HepG2 (cell line): ENCODE results near the gene RAC3. TPM values are rescaled to one million over a fixed set of nuclear protein-coding genes. Genes with fewer than 3 reads are reported as not detected.

Source experiments
- ATF1 ChIP-seq: IDR thresholded peaks from 2 replicates; pipeline ENCODE4 v1.6.1; 2016; ENCODE audit warnings: mild to moderate bottlenecking, control low read depth
- BCL3 ChIP-seq: sonication (generic); formaldehyde crosslinking; IDR thresholded peaks from 2 replicates; pipeline ENCODE4 v1.5.1; 2020; ENCODE audit warnings: mild to moderate bottlenecking, missing genetic modification reagents, moderate library complexity
- ERF ChIP-seq: IDR thresholded peaks from 2 replicates; pipeline ENCODE4 v1.6.1; 2018; ENCODE audit warnings: missing biosample characterization, missing genetic modification reagents
- GTF2F1 ChIP-seq: fragments of 150-350 bp; IDR thresholded peaks from 2 replicates; pipeline ENCODE4 v1.6.1; 2014; ENCODE audit warnings: low read length
- KDM3A ChIP-seq: IDR thresholded peaks from 2 replicates; pipeline ENCODE4 v1.6.1; 2018; ENCODE audit warnings: low read depth, missing compliant biosample characterization
- MYPOP ChIP-seq: sonication (generic); formaldehyde crosslinking; IDR thresholded peaks from 2 replicates; pipeline ENCODE4 v1.8.1; 2023; ENCODE audit warnings: mild to moderate bottlenecking, moderate library complexity, missing genetic modification reagents
- RELA ChIP-seq: sonication (generic); formaldehyde crosslinking; IDR thresholded peaks from 2 replicates; pipeline ENCODE4 v1.4.0; 2020; ENCODE audit warnings: missing genetic modification reagents
- ZNF292 ChIP-seq: sonication (generic); formaldehyde crosslinking; IDR thresholded peaks from 2 replicates; pipeline ENCODE4 v1.8.1; 2022; ENCODE audit warnings: mild to moderate bottlenecking, low read depth, missing genetic modification reagents, borderline replicate concordance
- ZNF550 ChIP-seq: sonication (generic); formaldehyde crosslinking; IDR thresholded peaks from 2 replicates; pipeline ENCODE4 v1.4.0; 2020; ENCODE audit warnings: mild to moderate bottlenecking, missing genetic modification reagents, borderline replicate concordance
- ZNF644 ChIP-seq: IDR thresholded peaks from 2 replicates; pipeline ENCODE4 v1.6.1; 2016; ENCODE audit warnings: low read depth
- ZNF703 ChIP-seq: sonication (generic); formaldehyde crosslinking; IDR thresholded peaks from 2 replicates; pipeline ENCODE4 v1.5.1; 2020; ENCODE audit warnings: missing genetic modification reagents, mild to moderate bottlenecking, moderate library complexity, borderline replicate concordance
- polyA plus RNA-seq, 8 experiments: library from polyadenylated mRNA; depleted of rRNA in 3 of 8; stranded (reverse) in 7 of 8; unstranded in 1 of 8; fragments of >200 nt; fragmentation: Illumina TruSeq in 4 of 8; extraction: Trizol in 4 of 8; gene quantifications; 2 replicates each; pipeline versions ENCODE4 v1.2.1 to v1.2.3, GENCODE V29; 2011 to 2016; ENCODE audit warnings: low read depth in 4 of 8, missing spikeins in 1 of 8, mixed read lengths in 1 of 8; ENCODE audit not compliant: insufficient read depth in 1 of 8
- total RNA-seq, 5 experiments: library from RNA; depleted of rRNA; stranded (reverse); fragments of >200 nt; fragmentation: Illumina TruSeq; extraction: Trizol; gene quantifications; 2 replicates each; pipeline ENCODE4 v1.2.3, GENCODE V29; 2016; ENCODE audit warnings: low read depth in 1 of 5
- TF ChIP-seq, protein P1 (sequence below): sonication (generic); formaldehyde crosslinking; IDR thresholded peaks from 2 replicates; pipeline ENCODE4 v1.4.0; 2020; ENCODE audit warnings: missing genetic modification reagents
- TF ChIP-seq, protein P2 (sequence below): sonication (generic); formaldehyde crosslinking; IDR thresholded peaks from 2 replicates; pipeline ENCODE4 v1.5.1; 2020; ENCODE audit warnings: mild to moderate bottlenecking, missing genetic modification reagents
- TF ChIP-seq, protein P3 (sequence below): sonication (generic); formaldehyde crosslinking; IDR thresholded peaks from 2 replicates; pipeline ENCODE4 v1.5.1; 2020; ENCODE audit warnings: missing genetic modification reagents, mild to moderate bottlenecking, borderline replicate concordance

RAC3 gene
- total and polyA plus RNA-seq, 2 of the 13 experiments (the other 11 are each of a cell fraction or from before 2014, with no cell fraction given), result 10.5 to 21.3 TPM

GRCh38 chr17:81992306-81993102 is 39.0 kb upstream of the RAC3 start (continued):
- TF ChIP-seq ZNF550 (CRISPR knock-in tag), result no peak; the same call in none of the 2 replicates
- TF ChIP-seq KDM3A (CRISPR knock-in tag), result peak; percentile 98
- TF ChIP-seq ZNF703, result peak; percentile 99
- peak; percentile 94 for TF ChIP-seq ERF (CRISPR knock-in tag)
- TF ChIP-seq GTF2F1, result no peak
- peak; percentile 87 for TF ChIP-seq MYPOP (CRISPR knock-in tag)
- TF ChIP-seq, protein P1, sequence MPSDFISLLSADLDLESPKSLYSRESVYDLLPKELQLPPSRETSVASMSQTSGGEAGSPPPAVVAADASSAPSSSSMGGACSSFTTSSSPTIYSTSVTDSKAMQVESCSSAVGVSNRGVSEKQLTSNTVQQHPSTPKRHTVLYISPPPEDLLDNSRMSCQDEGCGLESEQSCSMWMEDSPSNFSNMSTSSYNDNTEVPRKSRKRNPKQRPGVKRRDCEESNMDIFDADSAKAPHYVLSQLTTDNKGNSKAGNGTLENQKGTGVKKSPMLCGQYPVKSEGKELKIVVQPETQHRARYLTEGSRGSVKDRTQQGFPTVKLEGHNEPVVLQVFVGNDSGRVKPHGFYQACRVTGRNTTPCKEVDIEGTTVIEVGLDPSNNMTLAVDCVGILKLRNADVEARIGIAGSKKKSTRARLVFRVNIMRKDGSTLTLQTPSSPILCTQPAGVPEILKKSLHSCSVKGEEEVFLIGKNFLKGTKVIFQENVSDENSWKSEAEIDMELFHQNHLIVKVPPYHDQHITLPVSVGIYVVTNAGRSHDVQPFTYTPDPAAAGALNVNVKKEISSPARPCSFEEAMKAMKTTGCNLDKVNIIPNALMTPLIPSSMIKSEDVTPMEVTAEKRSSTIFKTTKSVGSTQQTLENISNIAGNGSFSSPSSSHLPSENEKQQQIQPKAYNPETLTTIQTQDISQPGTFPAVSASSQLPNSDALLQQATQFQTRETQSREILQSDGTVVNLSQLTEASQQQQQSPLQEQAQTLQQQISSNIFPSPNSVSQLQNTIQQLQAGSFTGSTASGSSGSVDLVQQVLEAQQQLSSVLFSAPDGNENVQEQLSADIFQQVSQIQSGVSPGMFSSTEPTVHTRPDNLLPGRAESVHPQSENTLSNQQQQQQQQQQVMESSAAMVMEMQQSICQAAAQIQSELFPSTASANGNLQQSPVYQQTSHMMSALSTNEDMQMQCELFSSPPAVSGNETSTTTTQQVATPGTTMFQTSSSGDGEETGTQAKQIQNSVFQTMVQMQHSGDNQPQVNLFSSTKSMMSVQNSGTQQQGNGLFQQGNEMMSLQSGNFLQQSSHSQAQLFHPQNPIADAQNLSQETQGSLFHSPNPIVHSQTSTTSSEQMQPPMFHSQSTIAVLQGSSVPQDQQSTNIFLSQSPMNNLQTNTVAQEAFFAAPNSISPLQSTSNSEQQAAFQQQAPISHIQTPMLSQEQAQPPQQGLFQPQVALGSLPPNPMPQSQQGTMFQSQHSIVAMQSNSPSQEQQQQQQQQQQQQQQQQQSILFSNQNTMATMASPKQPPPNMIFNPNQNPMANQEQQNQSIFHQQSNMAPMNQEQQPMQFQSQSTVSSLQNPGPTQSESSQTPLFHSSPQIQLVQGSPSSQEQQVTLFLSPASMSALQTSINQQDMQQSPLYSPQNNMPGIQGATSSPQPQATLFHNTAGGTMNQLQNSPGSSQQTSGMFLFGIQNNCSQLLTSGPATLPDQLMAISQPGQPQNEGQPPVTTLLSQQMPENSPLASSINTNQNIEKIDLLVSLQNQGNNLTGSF (CRISPR knock-in tag), result peak; percentile 96
- TF ChIP-seq ZNF644 (CRISPR knock-in tag), result peak; percentile 63
- TF ChIP-seq, protein P2, sequence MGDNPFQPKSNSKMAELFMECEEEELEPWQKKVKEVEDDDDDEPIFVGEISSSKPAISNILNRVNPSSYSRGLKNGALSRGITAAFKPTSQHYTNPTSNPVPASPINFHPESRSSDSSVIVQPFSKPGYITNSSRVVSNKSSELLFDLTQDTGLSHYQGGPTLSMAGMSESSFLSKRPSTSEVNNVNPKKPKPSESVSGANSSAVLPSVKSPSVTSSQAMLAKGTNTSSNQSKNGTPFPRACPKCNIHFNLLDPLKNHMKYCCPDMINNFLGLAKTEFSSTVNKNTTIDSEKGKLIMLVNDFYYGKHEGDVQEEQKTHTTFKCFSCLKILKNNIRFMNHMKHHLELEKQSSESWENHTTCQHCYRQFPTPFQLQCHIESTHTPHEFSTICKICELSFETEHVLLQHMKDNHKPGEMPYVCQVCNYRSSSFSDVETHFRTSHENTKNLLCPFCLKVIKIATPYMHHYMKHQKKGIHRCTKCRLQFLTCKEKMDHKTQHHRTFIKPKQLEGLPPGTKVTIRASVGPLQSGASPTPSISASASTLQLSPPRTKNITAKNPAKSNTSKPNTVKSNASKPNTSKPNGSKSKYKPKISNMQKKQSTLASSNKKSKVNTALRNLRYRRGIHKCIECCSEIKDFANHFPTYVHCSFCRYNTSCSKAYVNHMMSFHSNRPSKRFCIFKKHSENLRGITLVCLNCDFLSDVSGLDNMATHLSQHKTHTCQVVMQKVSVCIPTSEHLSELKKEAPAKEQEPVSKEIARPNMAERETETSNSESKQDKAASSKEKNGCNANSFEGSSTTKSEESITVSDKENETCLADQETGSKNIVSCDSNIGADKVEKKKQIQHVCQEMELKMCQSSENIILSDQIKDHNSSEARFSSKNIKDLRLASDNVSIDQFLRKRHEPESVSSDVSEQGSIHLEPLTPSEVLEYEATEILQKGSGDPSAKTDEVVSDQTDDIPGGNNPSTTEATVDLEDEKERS, result peak; percentile 98
- peak; percentile 99 for TF ChIP-seq BCL3 (CRISPR knock-in tag)
- TF ChIP-seq ZNF292 (CRISPR knock-in tag), result no peak
- TF ChIP-seq, protein P3, sequence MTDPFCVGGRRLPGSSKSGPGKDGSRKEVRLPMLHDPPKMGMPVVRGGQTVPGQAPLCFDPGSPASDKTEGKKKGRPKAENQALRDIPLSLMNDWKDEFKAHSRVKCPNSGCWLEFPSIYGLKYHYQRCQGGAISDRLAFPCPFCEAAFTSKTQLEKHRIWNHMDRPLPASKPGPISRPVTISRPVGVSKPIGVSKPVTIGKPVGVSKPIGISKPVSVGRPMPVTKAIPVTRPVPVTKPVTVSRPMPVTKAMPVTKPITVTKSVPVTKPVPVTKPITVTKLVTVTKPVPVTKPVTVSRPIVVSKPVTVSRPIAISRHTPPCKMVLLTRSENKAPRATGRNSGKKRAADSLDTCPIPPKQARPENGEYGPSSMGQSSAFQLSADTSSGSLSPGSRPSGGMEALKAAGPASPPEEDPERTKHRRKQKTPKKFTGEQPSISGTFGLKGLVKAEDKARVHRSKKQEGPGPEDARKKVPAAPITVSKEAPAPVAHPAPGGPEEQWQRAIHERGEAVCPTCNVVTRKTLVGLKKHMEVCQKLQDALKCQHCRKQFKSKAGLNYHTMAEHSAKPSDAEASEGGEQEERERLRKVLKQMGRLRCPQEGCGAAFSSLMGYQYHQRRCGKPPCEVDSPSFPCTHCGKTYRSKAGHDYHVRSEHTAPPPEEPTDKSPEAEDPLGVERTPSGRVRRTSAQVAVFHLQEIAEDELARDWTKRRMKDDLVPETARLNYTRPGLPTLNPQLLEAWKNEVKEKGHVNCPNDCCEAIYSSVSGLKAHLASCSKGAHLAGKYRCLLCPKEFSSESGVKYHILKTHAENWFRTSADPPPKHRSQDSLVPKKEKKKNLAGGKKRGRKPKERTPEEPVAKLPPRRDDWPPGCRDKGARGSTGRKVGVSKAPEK (CRISPR knock-in tag), result peak; percentile 78; the same call in 1 of the 2 replicates
- TF ChIP-seq ATF1 (CRISPR knock-in tag), result no peak
- TF ChIP-seq RELA (CRISPR knock-in tag), result 0 out of 2 replicates have a peak, but pooled peaks have one; percentile 83
